Neural cell (in vitro differentiated cells): Measurements from ENCODE around the gene CPLX1. TPM values are rescaled to one million over a fixed set of nuclear protein-coding genes. Genes with fewer than 3 reads are reported as not detected.

Source experiments
- H2AFZ ChIP-seq: fragments of 200-600, 300-800 bp; sonication (generic), shearing (Covaris generic); 2 replicates; pipeline ENCODE4 v1.6.0; 2014; ENCODE audit warnings: low read depth, mild to moderate bottlenecking, antibody characterized with exemption, low read length, moderate library complexity
- H3F3A ChIP-seq: fragments of 200-600 bp; shearing (Covaris generic); 2 replicates; pipeline ENCODE4 v1.6.1; 2016; ENCODE audit warnings: mild to moderate bottlenecking, moderate library complexity, mixed read lengths, antibody characterized with exemption, low read length; ENCODE audit not compliant: insufficient read depth, poor library complexity, severe bottlenecking
- H3K27ac ChIP-seq: fragments of 200-600, 300-800 bp; sonication (generic), shearing (Covaris generic); 2 replicates; pipeline ENCODE4 v1.5.1; 2014; ENCODE audit warnings: mild to moderate bottlenecking, low read length, moderate library complexity
- H3K27me3 ChIP-seq: fragments of 300-800, 200-600 bp; sonication (generic), shearing (Covaris generic); 2 replicates; pipeline ENCODE4 v1.6.0; 2014; ENCODE audit warnings: mild to moderate bottlenecking, low read depth, low read length, moderate library complexity; ENCODE audit not compliant: insufficient read depth
- H3K36me3 ChIP-seq: fragments of 300-800, 200-600 bp; sonication (generic), shearing (Covaris generic); 2 replicates; pipeline ENCODE4 v1.5.1; 2014; ENCODE audit warnings: mild to moderate bottlenecking, antibody characterized with exemption, low read length, moderate library complexity; ENCODE audit not compliant: insufficient read depth
- H3K4me2 ChIP-seq: fragments of 300-800, 200-600 bp; sonication (generic), shearing (Covaris generic); 2 replicates; pipeline ENCODE4 v1.6.0; 2014; ENCODE audit warnings: mild to moderate bottlenecking, low read length
- H3K4me3 ChIP-seq: fragments of 300-800, 200-600 bp; sonication (generic), shearing (Covaris generic); 2 replicates; pipeline ENCODE4 v1.5.1; 2014; ENCODE audit warnings: mild to moderate bottlenecking, low read length, moderate library complexity
- H3K79me2 ChIP-seq: fragments of 200-600 bp; shearing (Covaris generic); replicated peaks from 2 replicates; pipeline ENCODE4 v1.6.0; 2014; ENCODE audit warnings: mild to moderate bottlenecking, low read length, moderate library complexity; ENCODE audit not compliant: insufficient read depth
- H3K9ac ChIP-seq: fragments of 300-800, 200-600 bp; sonication (generic), shearing (Covaris generic); 2 replicates; pipeline ENCODE4 v1.6.1; 2016; ENCODE audit warnings: mild to moderate bottlenecking, low read length, mixed read lengths
- H3K9me2 ChIP-seq: fragments of 200-600 bp; shearing (Covaris generic); 2 replicates; pipeline ENCODE4 v1.6.1; 2016; ENCODE audit warnings: mild to moderate bottlenecking, low read length, mixed read lengths; ENCODE audit not compliant: insufficient read depth
- H3K9me3 ChIP-seq: fragments of 200-600, 300-800 bp; sonication (generic), shearing (Covaris generic); 2 replicates; pipeline ENCODE4 v1.6.1; 2016; ENCODE audit warnings: mild to moderate bottlenecking, mixed run types, low read length, moderate library complexity, mixed read lengths
- H4K20me1 ChIP-seq: fragments of 200-600 bp; shearing (Covaris generic); 2 replicates; pipeline ENCODE4 v1.6.1; 2016; ENCODE audit warnings: mild to moderate bottlenecking, mixed run types; ENCODE audit not compliant: insufficient read depth
- CTCF ChIP-seq: fragments of 450-650 bp; IDR thresholded peaks from 2 replicates; pipeline ENCODE4 v1.5.1; 2014; ENCODE audit warnings: antibody characterized with exemption, mild to moderate bottlenecking, moderate library complexity; ENCODE audit not compliant: poor library complexity, severe bottlenecking
- EP300 ChIP-seq: fragments of 450-650 bp; conservative IDR thresholded peaks from 2 replicates; pipeline ENCODE4 v1.6.1; 2014; ENCODE audit warnings: antibody characterized with exemption, mild to moderate bottlenecking, moderate library complexity; ENCODE audit not compliant: poor library complexity, severe bottlenecking
- EZH2 ChIP-seq: fragments of 200-600, 300-800 bp; shearing (Covaris generic), sonication (generic); IDR thresholded peaks from 2 replicates; pipeline ENCODE4 v1.6.1; 2014; ENCODE audit warnings: antibody characterized with exemption, low read length, borderline replicate concordance, mild to moderate bottlenecking; ENCODE audit not compliant: insufficient read depth, poor library complexity, severe bottlenecking
- MXI1 ChIP-seq: fragments of 450-650 bp; conservative IDR thresholded peaks from 2 replicates; pipeline ENCODE4 v1.6.1; 2014; ENCODE audit warnings: antibody characterized with exemption, mild to moderate bottlenecking; ENCODE audit not compliant: poor library complexity, severe bottlenecking
- POLR2AphosphoS5 ChIP-seq: IDR thresholded peaks from 2 replicates; pipeline ENCODE4 v1.6.1; 2012
- RAD21 ChIP-seq: fragments of 450-650 bp; conservative IDR thresholded peaks from 2 replicates; pipeline ENCODE4 v1.6.1; 2014; ENCODE audit warnings: antibody characterized with exemption, mild to moderate bottlenecking, moderate library complexity
- SMC3 ChIP-seq: fragments of 450-650 bp; conservative IDR thresholded peaks from 2 replicates; pipeline ENCODE4 v1.6.1; 2014; ENCODE audit warnings: antibody characterized with exemption, mild to moderate bottlenecking, moderate library complexity; ENCODE audit not compliant: poor library complexity
- TAF1 ChIP-seq: IDR thresholded peaks from 2 replicates; pipeline ENCODE4 v1.6.1; 2012; ENCODE audit warnings: low read depth
- polyA plus RNA-seq: library from polyadenylated mRNA; depleted of rRNA; stranded (reverse); fragments of >200 nt; gene quantifications from 2 replicates; pipeline ENCODE4 v1.2.3, GENCODE V29; 2014
- TF ChIP-seq, protein P1 (sequence below): IDR thresholded peaks from 2 replicates; pipeline ENCODE4 v1.6.1; 2012; ENCODE audit warnings: borderline replicate concordance

CPLX1 gene
- polyA plus RNA-seq, 1 donor from 2014 or later, result 7.6 TPM

GRCh38 chr4:855880-856224 lies 29.9 kb upstream of the CPLX1 start:
- Histone ChIP-seq H3K9ac (no peak overlapping the region), H3K36me3 (no peaks in the 10 kb centered on the region), H3K4me3 (no peak overlapping the region), H3F3A (no peaks in the 10 kb centered on the region), H2AFZ (no peak overlapping the region), H3K27ac (no peak overlapping the region), H3K79me2 (no peaks in the 10 kb centered on the region), H4K20me1 (no peaks in the 10 kb centered on the region), H3K27me3 (no peaks in the 10 kb centered on the region), H3K9me3 (no peaks in the 10 kb centered on the region), H3K9me2 (no peaks in the 10 kb centered on the region), H3K4me2 (no peak overlapping the region)
- TF ChIP-seq, protein P1, sequence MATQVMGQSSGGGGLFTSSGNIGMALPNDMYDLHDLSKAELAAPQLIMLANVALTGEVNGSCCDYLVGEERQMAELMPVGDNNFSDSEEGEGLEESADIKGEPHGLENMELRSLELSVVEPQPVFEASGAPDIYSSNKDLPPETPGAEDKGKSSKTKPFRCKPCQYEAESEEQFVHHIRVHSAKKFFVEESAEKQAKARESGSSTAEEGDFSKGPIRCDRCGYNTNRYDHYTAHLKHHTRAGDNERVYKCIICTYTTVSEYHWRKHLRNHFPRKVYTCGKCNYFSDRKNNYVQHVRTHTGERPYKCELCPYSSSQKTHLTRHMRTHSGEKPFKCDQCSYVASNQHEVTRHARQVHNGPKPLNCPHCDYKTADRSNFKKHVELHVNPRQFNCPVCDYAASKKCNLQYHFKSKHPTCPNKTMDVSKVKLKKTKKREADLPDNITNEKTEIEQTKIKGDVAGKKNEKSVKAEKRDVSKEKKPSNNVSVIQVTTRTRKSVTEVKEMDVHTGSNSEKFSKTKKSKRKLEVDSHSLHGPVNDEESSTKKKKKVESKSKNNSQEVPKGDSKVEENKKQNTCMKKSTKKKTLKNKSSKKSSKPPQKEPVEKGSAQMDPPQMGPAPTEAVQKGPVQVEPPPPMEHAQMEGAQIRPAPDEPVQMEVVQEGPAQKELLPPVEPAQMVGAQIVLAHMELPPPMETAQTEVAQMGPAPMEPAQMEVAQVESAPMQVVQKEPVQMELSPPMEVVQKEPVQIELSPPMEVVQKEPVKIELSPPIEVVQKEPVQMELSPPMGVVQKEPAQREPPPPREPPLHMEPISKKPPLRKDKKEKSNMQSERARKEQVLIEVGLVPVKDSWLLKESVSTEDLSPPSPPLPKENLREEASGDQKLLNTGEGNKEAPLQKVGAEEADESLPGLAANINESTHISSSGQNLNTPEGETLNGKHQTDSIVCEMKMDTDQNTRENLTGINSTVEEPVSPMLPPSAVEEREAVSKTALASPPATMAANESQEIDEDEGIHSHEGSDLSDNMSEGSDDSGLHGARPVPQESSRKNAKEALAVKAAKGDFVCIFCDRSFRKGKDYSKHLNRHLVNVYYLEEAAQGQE, result no peak
- TF ChIP-seq EP300, result no peak
- TF ChIP-seq CTCF, result no peak
- no peak for TF ChIP-seq SMC3
- no peak for TF ChIP-seq POLR2AphosphoS5
- no peak for TF ChIP-seq MXI1
- TF ChIP-seq TAF1, result no peak
- TF ChIP-seq EZH2, result no peak
- TF ChIP-seq RAD21, result no peak

GRCh38 chr4:854356-854755 lies 28.4 kb upstream of the CPLX1 start:
- Histone ChIP-seq H3K4me2 (no peak overlapping the region), H3K4me3 (no peak overlapping the region), H3K9me2 (no peaks in the 10 kb centered on the region), H3K27ac (no peak overlapping the region), H3K27me3 (no peaks in the 10 kb centered on the region), H3K9me3 (no peaks in the 10 kb centered on the region), H3K79me2 (no peaks in the 10 kb centered on the region), H2AFZ (no peak overlapping the region), H3K9ac (no peak overlapping the region), H4K20me1 (no peaks in the 10 kb centered on the region), H3F3A (no peaks in the 10 kb centered on the region), H3K36me3 (no peaks in the 10 kb centered on the region)
- TF ChIP-seq, protein P1, result no peak
- no peak for TF ChIP-seq CTCF
- no peak for TF ChIP-seq TAF1
- TF ChIP-seq RAD21, result no peak
- TF ChIP-seq MXI1, result no peak
- TF ChIP-seq EP300, result no peak
- TF ChIP-seq EZH2, result no peak
